HL-60/S4 treated with phorbol 12-myristate 13-acetate at 8.2 ng/mL for 4 days and 3 days (cell line): Measurements from ENCODE around the gene KRT39.

ENCODE experiments used
- in situ Hi-C: fragments of 300-500 bp; cut with MboI; formaldehyde crosslinking; loops from 2 replicates; pipeline ENCODE4 v1.15.0; 2022; ENCODE audit warnings: low sequenced_read_pairs

KRT39 gene

DNA sequence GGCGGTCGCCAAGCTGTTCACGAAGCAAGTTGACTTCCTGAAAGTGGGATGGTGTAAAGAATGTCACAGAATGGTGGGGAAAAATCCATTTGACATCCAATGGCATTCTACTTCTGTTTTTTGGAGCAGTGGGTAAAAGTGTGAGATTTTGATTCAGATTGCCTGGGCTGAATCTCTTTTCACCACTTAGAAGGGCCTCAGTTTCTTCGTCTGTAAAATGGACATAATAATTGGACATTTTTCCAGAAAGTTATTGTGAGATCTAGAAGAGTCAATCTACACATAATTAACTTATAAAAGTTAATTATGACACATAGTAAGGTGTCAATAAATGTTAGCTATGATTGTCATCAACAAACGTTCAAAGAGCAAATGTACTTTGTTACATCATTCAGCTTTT, 14.4 kb upstream of the KRT39 start:
- in situ Hi-C loops, result no loop called here

GRCh38 chr17:40980596-40980995, 13.8 kb upstream of the KRT39 start:
- in situ Hi-C loops, result no loop called here

GRCh38 chr17:40980117-40980516, 13.4 kb upstream of the KRT39 start:
- in situ Hi-C loops, result no loop called here

GRCh38 chr17:40978575-40979151, 11.9 kb upstream of the KRT39 start:
- in situ Hi-C loops, result no loop called here

DNA sequence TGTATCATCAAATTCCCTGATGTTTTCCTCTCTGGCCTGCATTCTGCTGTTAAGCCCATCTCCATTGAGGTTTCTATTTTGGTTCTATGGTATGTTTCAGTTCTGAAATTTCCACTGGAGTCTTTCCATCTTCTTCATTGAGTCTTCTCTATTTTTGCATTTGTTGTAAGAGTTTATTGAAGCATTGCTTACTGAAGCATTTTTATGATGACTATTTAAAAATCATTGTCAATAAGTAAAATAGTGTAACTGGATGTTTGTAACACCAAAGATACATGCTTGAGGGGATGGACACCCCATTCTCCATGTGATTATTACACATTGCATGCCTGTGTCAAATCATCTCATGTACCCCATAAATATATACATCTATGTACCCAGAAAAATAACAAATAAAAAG, 8.8 kb upstream of the KRT39 start:
- in situ Hi-C loops, result no loop called here

- in situ Hi-C loops, result no loop called here
Measured at GRCh38 chr17:40974366-40974765, 7.6 kb upstream of the KRT39 start.

GRCh38 chr17:40967582-40967981, 834 bp upstream of the KRT39 start:
- in situ Hi-C loops, result no loop called here

DNA sequence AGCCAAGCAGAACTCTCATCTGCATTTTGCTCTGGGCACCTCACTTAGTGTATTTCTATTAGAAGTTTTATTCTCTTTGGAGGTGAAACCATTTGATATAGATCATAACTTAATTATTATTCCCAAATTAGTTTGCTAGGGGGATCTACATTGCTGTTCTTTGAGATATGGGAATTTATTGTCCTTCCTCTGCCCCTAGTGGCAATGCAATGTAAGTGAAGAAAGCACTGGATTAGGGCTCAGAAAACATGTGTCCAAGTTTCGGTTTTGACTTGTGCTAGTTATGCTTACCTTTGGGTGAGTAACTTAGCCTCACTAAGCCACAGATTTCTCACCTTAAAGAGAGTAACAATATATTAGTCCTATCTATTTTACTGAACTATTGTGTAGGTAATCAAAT, 2.9 kb downstream of the KRT39 start:
- in situ Hi-C loops, result no loop called here

- in situ Hi-C loops, result no loop called here
Measured at GRCh38 chr17:40962059-40962561, 4.6 kb downstream of the KRT39 start.

DNA sequence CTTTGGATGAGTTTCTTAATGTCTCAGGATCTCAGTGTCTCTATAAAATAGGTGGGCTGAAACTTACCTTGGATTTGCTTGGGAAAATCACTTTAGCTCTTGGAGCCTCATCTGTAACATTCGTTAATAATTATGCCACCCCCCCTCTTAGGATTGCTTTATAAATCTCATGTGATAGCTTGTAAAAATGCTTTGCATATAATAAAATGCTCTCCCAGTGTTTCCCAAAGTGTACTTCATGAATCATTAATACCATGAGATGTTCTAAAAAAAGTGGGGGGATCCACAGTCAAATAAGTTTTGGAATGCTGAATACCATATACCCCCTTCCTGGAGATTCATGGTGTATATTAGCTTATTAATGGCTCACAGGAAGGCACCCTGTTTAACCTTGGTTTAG, 5.2 kb downstream of the KRT39 start:
- in situ Hi-C loops, result no loop called here

- in situ Hi-C loops, result no loop called here
Measured at GRCh38 chr17:40960144-40960543, 6.6 kb downstream of the KRT39 start.

DNA sequence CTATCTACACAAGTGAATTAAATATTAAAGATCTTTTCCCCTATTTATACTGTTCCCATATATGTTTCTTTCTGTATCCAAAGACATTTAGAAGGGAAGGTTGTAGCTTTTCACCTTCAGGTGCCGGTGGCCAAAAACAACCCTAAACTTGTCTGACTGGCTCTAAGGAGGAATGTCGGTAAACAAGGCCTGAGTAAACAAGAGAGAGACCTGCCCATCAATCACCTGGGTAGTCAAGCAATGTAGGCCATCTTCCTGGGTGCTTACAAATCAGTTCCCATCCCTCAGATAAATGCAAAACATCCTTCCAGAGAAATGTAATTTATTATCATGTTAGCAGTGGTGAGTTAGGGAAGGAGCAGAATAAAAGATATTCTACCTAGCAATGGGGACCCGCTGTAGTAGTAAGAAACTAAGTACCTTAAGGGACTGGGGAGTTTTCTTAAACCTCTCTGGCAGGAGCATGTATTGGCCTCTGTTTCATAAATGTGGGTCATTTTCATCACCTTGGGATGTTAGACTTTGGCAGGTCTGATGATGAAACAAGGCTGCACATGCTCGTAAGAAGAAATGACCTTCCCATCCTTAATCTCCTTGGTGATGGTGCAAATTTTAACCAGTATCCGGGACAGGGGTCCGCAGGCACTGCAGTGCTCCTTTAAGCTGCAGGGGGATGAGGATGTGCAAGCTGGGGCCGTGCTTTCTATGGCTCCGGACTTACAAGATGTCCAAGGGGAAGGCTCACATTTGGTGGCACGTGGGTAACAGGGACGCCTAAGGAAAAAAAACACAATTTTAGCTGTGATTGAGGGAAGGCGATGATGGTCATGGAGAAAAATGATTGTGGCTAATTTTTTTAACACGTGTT, 8.4 kb downstream of the KRT39 start:
- in situ Hi-C loops, result no loop called here

DNA sequence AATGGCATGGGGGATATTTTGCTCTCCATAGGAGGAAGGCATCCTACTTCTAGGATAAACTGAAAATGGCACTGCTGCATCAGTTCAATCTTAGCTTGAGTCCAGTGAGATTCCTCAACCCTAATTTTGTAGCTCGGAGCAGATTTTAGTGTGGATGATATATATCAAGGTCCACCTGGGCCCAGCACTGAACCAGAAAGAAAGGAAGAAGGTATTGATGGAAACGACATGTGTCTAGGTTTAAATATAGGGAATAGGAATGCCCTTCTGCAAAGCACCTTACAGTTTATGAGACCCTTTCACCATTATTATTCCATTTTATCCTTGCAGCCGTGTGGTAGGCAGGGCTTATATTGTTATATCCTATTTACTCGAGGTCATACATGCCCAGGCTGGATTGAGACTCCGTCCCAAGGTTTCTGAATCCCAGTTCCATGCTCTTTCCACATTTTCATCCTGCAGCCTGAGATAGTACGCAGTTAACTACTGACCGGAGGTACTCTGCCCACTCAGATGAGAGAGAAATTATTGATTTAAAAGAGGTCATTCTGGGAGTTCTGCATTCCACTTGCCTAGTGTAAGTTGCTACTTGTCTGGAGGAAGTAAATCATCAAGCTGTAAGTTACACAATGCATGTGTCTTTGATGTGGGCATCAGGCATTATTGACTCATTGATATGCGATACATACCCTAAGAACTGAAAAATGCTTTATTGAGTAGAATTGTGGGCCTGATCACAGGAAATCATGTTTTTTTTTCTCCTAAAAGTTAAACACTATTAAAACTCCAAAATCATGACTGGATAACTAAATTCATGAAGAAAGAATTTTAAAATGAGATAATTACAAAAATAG, 10.1 kb downstream of the KRT39 start:
- in situ Hi-C loops, result no loop called here

- in situ Hi-C loops, result no loop called here
Measured at GRCh38 chr17:40953881-40954280, 12.9 kb downstream of the KRT39 start.

GRCh38 chr17:40952661-40953060, 14.1 kb downstream of the KRT39 start:
- in situ Hi-C loops, result no loop called here

GRCh38 chr17:40952154-40952553, 14.6 kb downstream of the KRT39 start:
- in situ Hi-C loops, result no loop called here

GRCh38 chr17:40951011-40951622, 15.6 kb downstream of the KRT39 start:
- in situ Hi-C loops, result no loop called here

DNA sequence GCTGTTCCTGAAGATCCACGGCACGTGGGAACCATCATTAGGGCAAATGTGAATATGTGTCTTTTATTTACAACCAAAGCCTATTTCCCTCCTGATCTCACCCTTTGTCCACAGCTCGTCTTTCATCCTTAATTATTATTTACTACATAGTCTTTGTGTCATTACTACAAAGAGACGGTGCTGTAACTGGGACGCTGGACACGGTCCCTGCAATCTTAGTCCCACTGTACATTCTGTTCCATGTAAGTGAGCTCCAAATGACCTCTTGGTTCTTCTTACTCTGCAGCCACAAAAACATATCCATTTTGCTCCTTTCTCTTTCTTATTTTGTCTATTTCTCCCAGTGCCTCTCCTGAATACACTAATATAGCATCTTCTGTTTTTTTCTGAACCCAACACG, 16.6 kb downstream of the KRT39 start:
- in situ Hi-C loops, result no loop called here

GRCh38 chr17:40949418-40949817, 17.3 kb downstream of the KRT39 start:
- in situ Hi-C loops, result no loop called here

DNA sequence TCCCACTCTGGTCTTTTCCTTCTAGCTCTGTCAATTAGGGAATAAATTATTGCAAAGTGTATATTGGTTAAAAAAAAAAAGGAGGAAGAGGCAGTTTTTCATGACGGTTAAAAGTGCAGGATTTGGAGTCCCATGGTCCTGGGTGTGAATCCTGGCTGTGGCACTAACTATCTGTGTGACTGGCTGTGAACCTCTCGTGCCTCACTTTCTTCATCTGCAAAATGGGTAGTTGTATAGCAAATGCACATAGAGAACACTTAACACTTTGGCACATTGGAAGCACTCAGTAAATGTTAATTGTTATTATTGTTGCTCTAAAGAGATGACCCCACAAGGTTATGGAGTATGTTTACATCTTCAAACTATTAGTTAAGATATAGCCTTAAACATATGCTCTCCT, 18.8 kb downstream of the KRT39 start:
- in situ Hi-C loops, result no loop called here

DNA sequence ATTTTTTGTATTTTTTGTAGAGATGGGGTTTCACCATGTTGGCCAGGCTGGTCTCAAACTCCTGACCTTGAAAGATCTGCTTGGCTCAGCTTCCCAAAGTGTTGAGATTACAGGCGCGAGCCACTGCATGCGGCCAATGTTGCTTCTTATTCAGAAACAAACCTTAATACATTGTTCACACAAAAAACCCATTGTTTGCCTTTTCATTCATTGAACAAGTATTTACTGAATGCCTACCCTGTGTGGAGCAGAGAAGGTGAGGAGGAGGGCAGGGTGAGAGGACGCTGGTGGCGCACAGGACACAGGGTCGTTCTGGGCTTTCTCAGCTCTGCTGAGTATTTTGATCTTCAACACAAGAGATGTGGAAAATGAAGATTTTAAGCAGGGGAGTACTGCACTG, 21.3 kb downstream of the KRT39 start:
- in situ Hi-C loops, result no loop called here
